CD4-positive, alpha-beta T cell treated with Interleukin-12 subunit alpha and Interleukin-12 subunit beta, for 1 hour (primary cell): ENCODE results near the gene ITGB1.
"Not testable (repeated sequence)": the region's sequence is repeated elsewhere in the genome, so short reads cannot be mapped to it uniquely, and the experiment has no call there.

Experiments used
- DNase-seq: peaks from one replicate; pipeline ENCODE4 v3.0.0-alpha.2; 2020

ITGB1 gene

DNA sequence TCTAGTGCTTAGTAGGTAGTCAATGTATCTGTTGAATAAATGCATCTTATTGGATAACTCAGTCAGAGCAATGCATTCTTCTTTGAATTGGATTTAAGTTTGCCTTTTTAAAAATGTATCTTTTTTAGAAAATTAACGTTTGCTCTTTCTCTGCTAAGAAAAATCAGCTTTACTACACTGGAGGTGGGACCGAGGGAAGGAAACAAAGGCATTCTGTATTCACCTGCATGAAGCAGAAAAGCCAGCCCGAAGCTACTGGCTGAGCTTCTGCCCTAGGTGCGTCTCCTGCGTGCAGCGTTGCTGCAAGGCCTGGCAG is 22.2 kb upstream of the ITGB1 start:
- DNase-seq, result no peak

DNA sequence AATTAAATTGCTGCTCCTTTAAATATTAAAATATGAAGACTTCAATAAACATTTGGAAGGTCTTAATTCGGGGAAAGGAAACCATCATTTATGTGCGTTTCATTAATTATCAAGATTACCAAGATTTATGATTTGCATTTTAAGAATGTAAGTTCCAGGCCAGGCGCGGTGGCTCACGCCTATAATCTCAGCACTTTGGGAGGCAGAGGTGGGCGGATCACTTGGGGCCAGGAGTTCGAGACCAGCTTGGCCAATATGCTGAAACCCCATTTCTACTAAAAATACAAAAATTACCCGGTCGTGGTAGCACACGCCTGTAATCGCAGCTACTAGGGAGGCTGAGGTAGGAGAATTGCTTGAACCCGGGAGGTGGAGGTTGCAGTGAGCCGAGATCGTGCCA is 21.7 kb upstream of the ITGB1 start:
- not testable (repeated sequence) for DNase-seq

DNA sequence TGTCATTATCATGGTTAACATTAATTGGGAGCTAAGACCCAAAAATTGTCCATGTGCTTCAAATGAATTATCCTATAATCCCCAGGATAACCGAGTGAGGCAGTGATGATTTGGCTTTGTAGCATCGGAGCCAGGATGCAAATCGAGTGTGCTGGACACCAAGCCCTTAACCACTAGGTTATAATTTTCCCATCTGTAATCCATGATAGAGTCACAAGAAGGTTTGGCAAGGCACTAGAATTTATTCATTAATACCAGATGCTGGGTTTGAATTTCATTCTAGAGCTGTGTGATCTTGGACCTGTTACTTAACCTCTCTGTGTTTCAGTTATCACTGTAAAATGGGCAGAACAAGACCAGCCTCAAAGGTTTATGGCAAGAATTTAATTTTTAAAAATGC is 21.0 kb upstream of the ITGB1 start:
- no peak for DNase-seq

DNA sequence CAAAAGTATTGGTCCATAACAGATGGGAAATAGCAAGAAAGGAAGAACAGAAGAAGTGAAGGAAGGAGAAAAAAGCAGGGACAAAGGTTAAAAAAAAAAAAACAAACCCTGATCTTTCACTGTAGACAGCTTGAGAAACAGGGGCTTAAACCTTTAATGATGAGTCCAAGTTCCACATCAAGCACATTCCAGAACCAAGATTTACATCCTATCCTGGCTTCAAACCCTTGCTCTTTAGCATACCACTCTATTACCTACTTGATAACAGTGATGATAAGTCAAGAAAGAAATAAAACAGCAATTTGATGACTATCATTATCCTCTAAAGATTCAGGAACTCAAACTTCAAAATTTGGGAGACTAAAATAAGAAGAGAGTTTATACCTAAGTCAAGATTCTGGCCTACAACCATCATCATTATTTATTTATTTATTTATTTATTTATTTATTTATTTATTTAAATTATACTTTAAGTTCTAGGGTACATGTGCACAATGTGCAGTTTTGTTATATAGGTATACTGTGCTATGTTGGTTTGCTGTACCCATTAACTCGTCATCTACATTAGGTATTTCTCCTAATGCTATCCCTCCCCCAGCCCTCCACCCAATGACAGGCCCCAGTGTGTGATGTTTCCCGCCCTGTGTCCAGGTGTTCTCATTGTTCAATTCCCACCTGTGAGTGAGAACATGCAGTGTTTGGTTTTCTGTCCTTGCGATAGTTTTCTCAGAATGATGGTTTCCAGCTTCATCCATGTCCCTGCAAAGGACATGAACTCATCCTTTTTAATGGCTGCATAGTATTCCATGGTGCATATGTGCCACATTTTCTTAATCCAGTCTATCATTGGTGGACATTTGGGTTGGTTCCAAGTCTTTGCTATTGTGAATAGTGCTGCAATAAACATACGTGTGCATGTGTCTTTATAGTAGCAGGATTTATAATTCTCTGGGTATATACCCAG is 20.1 kb upstream of the ITGB1 start:
- not testable (repeated sequence) for DNase-seq

DNA sequence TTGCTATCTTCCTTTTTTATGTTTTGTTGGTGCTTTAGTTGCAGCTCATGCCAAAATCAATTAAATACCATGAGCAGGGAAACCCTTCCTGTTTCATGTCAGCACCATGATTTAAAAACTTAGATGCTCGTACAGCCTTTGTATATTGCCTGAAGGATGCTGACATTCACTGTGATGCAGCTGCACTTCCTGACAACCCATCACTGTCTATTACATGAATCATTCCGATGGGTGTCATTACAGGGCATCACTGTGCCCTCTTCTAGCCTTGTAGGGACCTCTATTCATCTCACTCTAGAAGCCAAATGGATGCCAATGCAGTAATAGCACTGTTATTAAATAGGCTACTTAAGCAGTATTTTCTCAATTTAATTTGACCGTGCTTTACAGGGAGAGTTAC is 18.3 kb upstream of the ITGB1 start:
- DNase-seq, result no peak

DNA sequence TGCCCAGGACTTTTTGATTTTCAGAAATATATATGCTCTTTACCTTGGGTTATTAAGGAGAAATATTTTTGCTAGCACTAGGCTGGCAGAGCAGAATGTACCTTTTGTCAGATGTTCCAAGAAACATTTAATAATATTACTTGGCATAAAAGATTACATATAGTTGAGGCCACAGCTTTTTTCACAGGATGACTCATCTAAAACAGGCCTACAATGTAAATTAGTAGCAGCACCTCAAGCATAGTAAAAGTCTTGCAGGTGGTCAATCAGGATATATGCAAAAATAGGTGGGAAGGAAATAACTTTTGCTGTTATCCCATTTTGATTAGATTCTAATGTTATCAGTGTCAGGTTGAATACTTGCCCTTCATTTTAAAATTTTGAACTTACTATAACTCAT is 14.9 kb upstream of the ITGB1 start:
- no peak for DNase-seq

DNA sequence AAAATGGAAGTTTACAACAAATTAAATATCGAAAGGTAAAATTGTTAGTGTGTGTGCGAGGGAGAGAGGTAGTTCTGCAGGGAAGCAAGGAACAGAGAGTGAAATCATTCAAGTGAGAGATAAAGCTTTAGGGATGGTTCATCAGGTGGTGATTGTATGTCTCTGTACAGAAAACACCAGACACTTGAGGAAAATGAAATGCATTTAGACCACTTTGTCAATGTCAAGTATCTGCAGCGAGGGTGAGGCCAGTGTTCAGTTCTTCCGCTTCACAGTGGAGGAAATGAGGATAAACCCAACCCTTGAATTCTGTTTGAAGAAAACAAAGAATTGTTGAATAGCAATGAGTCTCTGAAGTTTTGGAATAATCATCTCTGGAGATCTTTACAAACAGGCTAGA is 14.4 kb upstream of the ITGB1 start:
- no peak for DNase-seq

DNA sequence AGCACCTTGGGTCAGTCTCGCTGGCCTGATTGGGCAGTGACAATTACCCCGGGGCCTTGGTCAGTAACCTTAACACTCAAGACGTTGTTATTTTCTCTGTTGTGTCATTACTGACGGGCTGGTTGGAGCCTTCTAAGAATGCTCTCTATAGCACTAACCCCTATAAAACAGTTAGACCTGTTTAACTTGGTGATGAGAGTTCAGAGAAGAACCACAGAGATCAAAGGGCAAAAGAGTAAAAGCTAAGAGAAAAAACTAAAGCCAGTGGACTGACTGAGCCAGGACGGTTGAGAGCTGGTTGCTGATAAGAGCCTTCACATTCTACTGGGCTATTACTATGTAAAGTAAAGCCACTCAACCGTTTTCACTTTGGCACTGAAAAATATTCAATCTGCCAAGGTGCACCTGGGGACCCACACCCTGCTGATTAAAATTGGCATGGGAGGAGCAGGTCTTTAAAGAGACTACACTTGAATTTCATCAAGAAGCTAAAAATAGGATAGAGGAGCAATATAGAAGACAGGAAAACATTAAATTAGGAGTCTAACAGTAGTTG is 13.6 kb upstream of the ITGB1 start:
- no peak for DNase-seq

DNA sequence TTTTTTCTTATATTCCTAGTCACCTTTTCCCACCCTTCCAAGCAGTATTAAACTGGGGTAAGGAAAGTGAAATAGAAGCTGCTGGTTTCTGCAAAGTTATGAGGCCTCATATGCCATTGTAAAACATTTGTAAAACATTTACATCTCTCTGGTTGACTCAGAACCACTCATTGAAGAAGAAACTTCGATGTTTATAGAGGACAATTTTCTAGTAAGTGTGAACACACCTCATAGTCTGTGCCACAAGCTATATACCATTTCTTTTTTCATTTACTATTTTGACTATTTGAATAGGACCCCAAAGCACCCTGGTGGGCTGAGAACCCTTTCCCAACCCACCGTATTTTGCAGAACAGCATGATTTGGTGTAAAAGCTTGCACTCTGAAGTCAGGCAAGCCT is 12.9 kb upstream of the ITGB1 start:
- DNase-seq, result no peak

DNA sequence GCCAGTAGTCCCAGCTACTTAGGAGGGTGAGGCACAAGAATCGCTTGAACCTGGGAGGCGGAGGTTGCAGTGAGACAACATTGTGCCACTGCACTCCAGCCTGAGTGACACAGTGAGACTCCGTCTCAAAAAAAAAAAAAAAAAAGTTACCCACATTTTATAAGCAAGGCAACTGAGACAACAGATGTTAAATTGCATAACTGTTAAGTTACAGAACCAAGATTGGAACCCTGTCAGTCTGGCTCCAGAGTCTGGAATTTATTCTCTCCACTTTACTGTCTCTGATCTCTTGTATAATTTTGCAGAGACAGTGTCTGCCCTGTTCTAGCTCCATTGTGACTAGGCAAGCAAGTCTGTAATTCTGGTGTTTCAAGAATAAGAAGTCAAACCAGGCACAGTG is 6.2 kb upstream of the ITGB1 start:
- DNase-seq, result no peak

DNA sequence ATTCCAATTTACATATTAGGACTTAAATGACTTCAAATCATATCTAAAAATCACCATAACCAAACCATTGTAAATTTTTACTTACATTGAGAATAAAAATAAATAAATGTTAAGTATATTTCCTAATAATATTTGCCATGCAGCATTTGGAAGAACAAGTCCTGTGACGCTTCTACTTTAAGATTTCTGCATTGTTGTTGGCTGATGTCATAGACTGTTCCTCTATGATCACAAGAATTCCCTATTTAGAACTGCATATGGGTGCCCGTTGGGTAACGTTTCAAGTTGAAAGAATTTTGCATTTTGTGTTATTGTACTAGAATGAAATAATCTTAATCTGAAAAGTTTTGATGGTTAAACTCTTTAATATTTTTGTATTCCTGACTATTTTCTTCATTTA is 5.1 kb upstream of the ITGB1 start:
- no peak for DNase-seq

DNA sequence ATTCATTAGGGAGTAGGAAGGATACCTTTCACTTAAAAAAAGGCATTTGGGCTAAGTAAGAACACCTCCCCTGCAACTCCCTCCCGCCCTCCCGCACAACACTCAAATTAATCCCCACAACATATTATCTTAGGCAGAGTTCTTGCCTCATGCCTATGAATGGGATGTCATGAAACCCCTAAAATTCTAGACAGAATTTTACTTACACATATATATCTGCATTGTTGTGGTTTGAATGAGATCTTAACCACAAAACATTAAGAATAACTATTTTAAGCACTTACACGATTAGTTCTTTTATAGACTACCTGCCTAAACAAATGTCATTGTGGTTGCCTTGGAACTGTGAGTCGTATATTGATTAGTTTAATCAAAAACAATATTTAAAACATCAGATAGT is 4.5 kb upstream of the ITGB1 start:
- no peak for DNase-seq

DNA sequence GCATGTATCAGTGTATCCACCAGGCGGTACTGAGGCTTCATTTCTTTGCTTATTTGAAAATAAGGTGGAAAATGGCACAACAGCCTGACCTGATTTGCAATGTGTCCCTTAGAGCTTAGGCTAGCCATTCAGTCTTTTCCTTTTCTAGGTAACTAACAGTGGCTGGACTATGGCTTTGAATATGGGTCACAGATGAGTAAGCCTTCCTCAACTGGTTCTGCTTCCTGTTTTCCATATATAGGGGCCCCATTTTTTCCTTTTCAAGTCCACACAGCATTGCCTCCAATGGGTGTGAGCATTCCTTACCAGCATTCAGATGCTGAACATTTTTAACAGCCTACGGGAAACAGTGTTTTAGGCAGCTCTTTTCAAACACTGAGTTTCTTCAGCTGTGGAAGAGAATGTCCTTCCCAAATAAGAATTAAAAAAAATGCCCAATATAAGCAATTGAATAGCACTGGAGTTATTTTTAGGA is 3.9 kb upstream of the ITGB1 start:
- DNase-seq, result no peak

DNA sequence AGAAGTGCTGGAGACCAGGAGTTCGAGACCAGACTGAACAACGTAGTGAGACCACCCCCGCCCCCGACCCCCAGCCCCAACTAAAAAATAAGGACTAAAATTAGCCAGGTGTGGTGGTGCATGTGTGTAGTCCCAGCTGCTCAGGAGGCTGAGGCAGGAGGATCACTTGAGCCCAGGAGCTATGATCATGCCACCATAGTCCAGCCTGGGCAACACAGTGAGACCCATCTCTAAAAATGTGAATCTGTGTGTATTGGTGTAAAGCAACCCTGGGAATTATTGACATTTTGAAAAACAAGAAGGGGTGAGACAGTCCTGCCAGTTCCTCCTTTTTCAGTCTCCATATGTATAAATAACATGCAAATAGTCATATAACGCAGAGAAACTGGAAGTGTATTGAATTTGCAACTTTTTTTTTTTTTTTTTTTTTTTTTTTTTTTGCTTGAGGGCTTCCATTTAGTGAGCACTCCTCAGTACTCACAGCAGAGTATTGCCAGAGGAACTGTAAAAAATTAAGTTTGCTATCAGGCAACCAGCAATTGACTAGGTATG is 3.4 kb upstream of the ITGB1 start:
- DNase-seq, result no peak

DNA sequence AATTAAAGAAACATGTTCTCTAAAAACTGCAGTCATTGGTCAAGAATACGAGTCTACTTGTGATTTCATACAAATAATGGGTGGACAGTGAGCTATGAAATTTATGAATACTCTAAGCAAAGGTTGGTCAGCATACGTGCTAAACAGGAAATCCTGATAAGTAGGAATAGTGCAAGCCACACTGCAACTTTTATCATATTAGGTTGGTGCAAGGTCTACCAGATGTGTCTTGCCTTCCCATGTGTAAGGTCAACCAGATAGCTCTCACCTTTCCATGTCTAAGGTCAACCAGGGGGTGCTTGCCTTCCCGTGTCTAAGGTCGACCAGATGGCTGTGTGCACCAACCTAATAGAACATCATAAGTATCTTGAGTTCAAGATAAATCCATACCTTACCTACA is 2.0 kb upstream of the ITGB1 start:
- DNase-seq, result no peak

DNA sequence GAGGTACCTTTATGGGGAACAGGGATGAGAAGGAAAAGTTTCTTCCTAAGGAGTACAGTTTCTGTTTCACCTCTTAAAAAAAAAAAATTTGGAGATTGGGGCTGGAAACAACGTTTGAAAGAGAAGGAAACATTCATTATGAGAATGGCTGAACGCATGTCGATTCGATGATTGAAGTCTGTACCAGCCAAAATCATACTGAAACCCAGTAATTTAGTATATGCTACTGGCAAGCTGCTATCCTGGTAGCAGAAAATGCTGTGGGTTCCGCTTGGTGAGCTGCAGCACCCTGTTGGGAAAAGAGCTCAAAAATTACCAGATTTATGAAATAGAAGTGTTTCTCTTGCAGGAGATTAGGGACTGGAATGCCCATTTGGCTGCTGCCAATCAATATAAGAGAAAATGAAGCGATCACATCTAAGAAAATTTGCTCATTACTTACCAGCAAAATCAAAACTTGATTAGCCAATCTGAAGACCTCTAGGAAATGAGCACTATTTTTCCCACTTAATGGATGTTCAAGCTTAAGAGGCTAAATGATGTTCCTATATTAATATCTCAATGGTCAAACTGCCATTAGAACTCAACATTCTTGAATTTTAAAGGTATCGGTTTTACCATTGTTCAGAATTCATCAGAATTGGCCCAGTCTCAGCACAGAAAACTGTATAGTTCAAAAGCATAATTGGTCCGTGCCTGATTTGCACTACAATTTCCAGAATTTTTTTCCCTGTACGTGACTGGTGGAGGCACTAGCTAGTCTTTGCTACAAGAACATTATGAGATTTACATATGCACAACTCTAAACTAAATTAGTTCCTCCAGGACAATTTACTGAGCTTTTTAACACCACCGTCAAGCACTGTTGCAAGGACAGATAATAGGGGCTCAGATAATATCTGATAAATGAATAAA is 1.2 kb upstream of the ITGB1 start:
- no peak for DNase-seq

DNA sequence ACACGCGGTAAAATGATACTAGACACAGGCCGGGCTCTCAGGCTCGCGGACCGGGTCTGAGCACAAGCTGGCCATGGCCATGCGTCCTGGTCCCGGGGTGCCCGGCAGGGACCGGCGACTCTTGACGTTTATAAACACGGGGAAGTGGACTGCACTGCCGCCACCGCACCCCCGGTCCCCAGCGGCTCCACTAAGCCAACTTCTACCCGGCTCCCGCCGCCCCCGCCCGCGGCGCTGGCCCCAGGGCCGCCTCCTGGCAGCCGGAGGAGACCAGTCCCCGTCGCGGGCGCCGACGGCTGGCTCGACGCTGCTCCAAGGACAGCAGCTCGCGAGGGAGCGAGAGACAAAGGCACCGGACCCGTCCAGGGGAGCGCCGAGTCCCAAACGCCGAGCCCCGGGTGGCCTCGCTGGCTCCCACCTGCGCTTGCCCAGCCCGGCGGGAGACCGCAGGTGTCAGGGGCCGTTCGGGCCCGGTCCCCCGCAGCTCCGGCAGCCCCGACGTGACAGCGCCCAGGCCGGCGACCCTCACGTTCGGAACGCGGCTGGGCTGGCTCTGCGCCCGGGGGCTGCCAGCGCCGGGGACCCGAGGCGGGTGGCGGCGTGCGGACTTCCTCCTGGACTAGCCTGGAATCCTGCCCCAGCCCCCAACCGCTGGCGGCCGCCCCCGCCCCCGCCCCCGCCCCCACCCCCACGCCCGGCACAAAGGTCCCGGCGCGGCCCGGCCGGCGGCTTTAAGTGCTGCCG is 517 bp downstream of the ITGB1 start:
- no peak for DNase-seq

DNA sequence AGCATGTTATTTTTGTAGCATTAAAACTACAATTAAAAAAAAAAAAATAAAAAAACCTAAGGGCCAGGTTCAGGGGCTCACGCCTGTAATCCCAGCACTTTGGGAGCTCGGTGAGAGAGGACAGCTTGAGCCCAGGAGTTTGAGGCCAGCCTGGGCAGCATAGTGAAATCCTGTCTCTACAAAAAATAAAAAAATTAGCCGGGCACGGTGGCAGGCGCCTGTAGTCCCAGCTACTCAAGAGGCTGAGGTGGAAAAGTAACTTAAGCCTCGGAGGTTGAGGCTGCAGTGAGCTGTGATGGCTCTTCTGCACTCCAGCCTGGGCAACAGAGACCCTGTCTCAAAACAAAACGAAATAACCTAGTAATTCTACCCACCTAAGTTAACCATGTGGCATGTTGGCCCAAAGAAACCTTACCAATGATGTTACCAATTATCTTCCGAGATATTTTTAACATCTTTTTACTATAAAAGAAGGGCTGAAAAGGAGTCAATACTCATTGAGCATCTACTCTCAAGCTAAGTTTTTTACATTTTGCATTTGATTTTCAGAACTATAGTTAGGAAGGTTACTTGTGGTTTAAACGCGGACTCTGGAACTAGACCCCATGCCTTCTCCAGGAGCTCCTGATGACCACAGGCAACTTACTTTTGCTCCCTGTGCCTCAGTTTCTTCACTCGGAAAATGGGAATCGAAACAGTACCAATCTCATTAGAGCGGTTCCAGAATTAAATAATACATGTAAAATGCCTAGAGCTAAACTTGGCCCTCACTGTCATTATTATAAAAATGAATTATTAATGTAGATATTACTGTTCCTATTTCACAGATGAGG is 1.4 kb downstream of the ITGB1 start:
- DNase-seq, result no peak

DNA sequence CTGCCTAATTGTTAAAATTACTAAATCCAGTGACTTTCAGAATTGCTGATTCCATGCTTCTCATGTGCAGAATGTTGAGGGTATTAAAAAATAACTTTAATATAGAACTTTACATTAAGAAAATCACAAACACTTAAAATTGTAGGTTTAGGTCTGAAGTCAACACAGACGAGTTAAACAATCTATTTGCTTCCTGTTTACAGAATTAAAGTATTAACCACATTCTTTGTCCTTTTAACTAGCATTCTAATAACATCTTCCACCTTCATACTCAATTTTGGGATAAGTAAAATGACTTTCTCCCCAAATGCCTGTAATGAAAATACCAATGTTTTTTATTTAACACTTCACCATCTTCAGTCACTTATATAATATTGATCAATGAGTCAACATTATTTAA is 2.2 kb downstream of the ITGB1 start:
- no peak for DNase-seq

DNA sequence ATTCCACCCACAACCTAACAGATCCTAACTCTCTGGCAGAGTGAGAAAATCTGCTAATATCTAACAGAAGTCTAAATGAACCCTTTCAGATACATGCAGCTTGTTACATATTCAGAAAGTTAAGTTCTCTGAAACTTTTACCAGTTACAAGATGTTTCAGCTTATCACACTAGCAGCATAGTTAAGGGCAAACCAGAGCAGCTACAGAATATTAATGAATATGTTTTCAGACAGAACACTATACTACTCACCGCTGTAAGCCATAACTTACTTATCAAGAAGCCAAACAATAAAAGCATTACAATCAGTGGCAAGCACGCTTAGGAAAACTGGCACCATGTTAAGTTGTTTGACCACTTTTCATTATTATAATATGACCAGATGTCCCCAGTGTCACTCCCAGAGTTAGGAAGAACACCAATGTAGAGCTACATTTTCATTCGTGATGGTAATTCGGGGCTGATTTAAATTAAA is 2.7 kb downstream of the ITGB1 start:
- no peak for DNase-seq

DNA sequence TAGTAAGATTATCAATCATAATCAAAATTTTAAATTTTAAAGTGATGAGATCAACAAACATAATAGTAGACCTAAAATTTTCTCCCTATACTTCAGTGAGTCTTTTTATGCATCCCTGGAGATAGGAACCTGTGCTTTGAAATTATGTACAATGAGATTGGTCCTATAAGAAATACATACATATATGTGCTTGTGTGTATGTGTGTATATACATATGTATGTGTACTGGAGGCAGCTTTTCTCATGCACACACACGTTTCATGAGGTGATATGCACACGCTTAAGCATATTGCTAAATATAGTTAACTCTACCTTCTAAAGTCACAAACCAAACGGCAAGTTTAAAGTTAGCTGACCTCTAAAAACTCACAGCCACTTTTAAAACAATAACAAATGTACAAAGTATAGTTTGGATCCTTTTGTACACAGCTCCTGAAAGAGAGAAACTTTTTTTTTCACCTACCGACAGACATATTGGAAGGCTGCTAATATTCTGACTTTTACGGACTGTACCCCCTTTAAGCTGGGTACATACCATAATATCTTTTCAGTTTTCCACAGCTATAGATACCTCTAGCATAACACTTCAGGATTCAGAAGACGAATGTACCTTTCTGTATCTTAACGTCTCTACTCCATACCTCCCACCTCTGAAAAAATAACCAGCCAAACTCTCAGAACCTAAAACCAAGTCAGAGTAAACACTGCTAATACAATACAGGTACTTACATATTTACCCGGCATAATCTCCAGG is 3.3 kb downstream of the ITGB1 start:
- no peak for DNase-seq
